22Rv1 (cell line): ENCODE measurements around the gene SETD7.

ENCODE experiments used
- ZFX ChIP-seq: fragments of 450-650 bp; IDR thresholded peaks from 2 replicates; pipeline ENCODE4 v1.6.1; 2017; ENCODE audit warnings: antibody characterized with exemption, borderline replicate concordance
- TF ChIP-seq, protein P1 (sequence below): fragments of 450-650 bp; IDR thresholded peaks from 2 replicates; pipeline ENCODE4 v1.5.1; 2017; ENCODE audit warnings: mild to moderate bottlenecking

DNA sequence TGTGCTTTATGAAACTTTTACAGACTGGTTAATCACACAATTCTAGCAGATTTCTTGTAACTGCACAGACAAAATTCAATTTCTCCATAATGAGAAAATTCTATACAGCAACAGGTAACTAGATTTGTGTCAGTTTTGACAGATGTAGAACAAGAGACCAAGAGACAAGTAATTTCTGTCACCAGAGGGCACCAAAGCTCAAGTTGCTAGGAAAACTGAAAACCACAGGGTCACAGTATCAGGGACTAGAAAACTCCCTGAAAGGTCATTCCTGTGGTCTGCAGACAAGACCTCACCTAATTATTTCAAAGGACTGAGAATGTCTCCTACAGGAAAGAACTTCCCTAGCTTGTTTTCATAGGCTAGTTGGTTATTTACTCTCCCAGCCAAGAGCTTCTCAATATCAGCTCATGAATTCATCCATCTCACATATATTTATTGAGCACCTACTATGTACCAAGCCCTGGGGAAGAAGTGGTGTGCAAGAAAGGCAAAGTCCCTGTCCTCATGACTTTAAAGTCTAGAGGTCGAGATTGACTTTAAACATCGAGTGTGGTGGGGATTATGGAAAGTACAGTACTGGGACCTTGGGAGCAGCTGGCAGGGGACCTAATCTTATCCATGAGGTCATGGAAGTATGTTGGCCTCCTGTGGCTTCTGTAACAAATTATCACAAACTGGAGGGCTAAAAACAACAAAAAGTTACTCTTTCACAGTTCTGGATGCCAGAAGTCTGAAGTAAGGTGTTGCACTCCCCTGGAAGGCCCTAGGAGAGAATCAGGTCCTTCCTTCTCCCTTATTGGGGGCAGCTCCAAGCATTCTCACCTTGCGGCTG lies 47.8 kb upstream of the SETD7 start:
- TF ChIP-seq, protein P1, sequence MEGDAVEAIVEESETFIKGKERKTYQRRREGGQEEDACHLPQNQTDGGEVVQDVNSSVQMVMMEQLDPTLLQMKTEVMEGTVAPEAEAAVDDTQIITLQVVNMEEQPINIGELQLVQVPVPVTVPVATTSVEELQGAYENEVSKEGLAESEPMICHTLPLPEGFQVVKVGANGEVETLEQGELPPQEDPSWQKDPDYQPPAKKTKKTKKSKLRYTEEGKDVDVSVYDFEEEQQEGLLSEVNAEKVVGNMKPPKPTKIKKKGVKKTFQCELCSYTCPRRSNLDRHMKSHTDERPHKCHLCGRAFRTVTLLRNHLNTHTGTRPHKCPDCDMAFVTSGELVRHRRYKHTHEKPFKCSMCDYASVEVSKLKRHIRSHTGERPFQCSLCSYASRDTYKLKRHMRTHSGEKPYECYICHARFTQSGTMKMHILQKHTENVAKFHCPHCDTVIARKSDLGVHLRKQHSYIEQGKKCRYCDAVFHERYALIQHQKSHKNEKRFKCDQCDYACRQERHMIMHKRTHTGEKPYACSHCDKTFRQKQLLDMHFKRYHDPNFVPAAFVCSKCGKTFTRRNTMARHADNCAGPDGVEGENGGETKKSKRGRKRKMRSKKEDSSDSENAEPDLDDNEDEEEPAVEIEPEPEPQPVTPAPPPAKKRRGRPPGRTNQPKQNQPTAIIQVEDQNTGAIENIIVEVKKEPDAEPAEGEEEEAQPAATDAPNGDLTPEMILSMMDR: peak; percentile 86
- no peak for TF ChIP-seq ZFX
